Neutrophil (primary cell): Measurements from ENCODE around the gene PPP1R9A.

Experiments
- H3K27ac ChIP-seq: fragments of 200-600 bp; sonication (generic); 2 replicates; pipeline ENCODE4 v1.5.1; 2016; ENCODE audit warnings: mild to moderate bottlenecking, moderate library complexity
- H3K27me3 ChIP-seq: fragments of 200-600 bp; sonication (generic); 2 replicates; pipeline ENCODE4 v1.6.0; 2016; ENCODE audit warnings: mild to moderate bottlenecking
- H3K36me3 ChIP-seq: fragments of 200-600 bp; sonication (generic); 2 replicates; pipeline ENCODE4 v1.5.1; 2017
- H3K4me1 ChIP-seq, 2 experiments: fragments of 200-600 bp in 1 of 2; sonication (generic) in 1 of 2; 1 replicate in 1 of 2; 2 replicates in 1 of 2; pipeline versions ENCODE4 v1.5.1 to v1.6.1; 2013 to 2016; ENCODE audit warnings: low read depth in 1 of 2, low read length in 1 of 2, mild to moderate bottlenecking in 1 of 2, moderate library complexity in 1 of 2; ENCODE audit not compliant: control insufficient read depth in 1 of 2, insufficient read depth in 1 of 2
- H3K4me3 ChIP-seq, 2 experiments: fragments of 200-600 bp in 1 of 2; sonication (generic) in 1 of 2; 1 replicate in 1 of 2; 2 replicates in 1 of 2; pipeline ENCODE4 v1.5.1; 2013 to 2016; ENCODE audit warnings: low read depth in 1 of 2, low read length in 1 of 2, mild to moderate bottlenecking in 1 of 2, moderate library complexity in 1 of 2
- H3K9me3 ChIP-seq: fragments of 200-600 bp; sonication (generic); 2 replicates; pipeline ENCODE4 v1.5.1; 2016
- CTCF ChIP-seq: fragments of 200-600 bp; sonication (generic); IDR thresholded peaks from 2 replicates; pipeline ENCODE4 v1.5.1; 2016; ENCODE audit warnings: antibody characterized with exemption

The PPP1R9A gene

GRCh38 chr7:95240921-95241320 is 333.5 kb downstream of the PPP1R9A start:
- TF ChIP-seq CTCF, result no peak
- no peaks in the 10 kb centered on the region for H3K9me3 ChIP-seq

GRCh38 chr7:95242266-95242665 is 334.9 kb downstream of the PPP1R9A start:
- Histone ChIP-seq H3K4me1 (no peaks in the 10 kb centered on the region), H3K9me3 (no peaks in the 10 kb centered on the region), H3K4me3 (no peak overlapping the region), H3K36me3 (no peaks in the 10 kb centered on the region), H3K27ac (no peak overlapping the region), H3K27me3 (no peaks in the 10 kb centered on the region)
- TF ChIP-seq CTCF, result no peak

More at GRCh38 chr7:95240921-95241320, 333.5 kb downstream of the PPP1R9A start:
- Histone ChIP-seq H3K36me3 (no peaks in the 10 kb centered on the region), H3K4me1 (no peaks in the 10 kb centered on the region), H3K4me3 (no peak overlapping the region), H3K27ac (no peak overlapping the region), H3K27me3 (no peaks in the 10 kb centered on the region)

GRCh38 chr7:95244616-95245015 is 337.2 kb downstream of the PPP1R9A start:
- TF ChIP-seq CTCF, result no peak
- Histone ChIP-seq H3K36me3 (no peaks in the 10 kb centered on the region), H3K27me3 (no peaks in the 10 kb centered on the region), H3K9me3 (no peaks in the 10 kb centered on the region), H3K4me3 (no peak overlapping the region), H3K27ac (no peak overlapping the region), H3K4me1 (no peaks in the 10 kb centered on the region)

- no peaks in the 10 kb centered on the region for H3K36me3 ChIP-seq
- no peaks in the 10 kb centered on the region for H3K9me3 ChIP-seq
- no peaks in the 10 kb centered on the region for H3K27me3 ChIP-seq
- H3K4me3 ChIP-seq, result no peak overlapping the region
- no peak for TF ChIP-seq CTCF
- H3K27ac ChIP-seq, result no peak overlapping the region
- H3K4me1 ChIP-seq, result no peaks in the 10 kb centered on the region
Observed at GRCh38 chr7:95245828-95246500, 338.6 kb downstream of the PPP1R9A start.

- TF ChIP-seq CTCF, result no peak
- Histone ChIP-seq H3K4me1 (no peaks in the 10 kb centered on the region), H3K9me3 (no peaks in the 10 kb centered on the region)
Observed at GRCh38 chr7:95246831-95247370, 339.5 kb downstream of the PPP1R9A start.

More at GRCh38 chr7:95246831-95247370, 339.5 kb downstream of the PPP1R9A start:
- Histone ChIP-seq H3K36me3 (no peaks in the 10 kb centered on the region), H3K27ac (no peak overlapping the region), H3K27me3 (no peaks in the 10 kb centered on the region), H3K4me3 (no peak overlapping the region)
